NB4 (cell line): Measurements from ENCODE around the gene ERBB4.

Source experiments
- POLR2A ChIP-seq: IDR thresholded peaks from 2 replicates; pipeline ENCODE4 v1.6.1; 2011; ENCODE audit warnings: mild to moderate bottlenecking; ENCODE audit not compliant: insufficient read length; ENCODE audit errors: extremely low read depth
- TF ChIP-seq, protein P1 (sequence below): IDR thresholded peaks from one replicate; pipeline ENCODE4 v1.5.1; 2012; ENCODE audit warnings: low read depth, low read length

- TF ChIP-seq, protein P1, sequence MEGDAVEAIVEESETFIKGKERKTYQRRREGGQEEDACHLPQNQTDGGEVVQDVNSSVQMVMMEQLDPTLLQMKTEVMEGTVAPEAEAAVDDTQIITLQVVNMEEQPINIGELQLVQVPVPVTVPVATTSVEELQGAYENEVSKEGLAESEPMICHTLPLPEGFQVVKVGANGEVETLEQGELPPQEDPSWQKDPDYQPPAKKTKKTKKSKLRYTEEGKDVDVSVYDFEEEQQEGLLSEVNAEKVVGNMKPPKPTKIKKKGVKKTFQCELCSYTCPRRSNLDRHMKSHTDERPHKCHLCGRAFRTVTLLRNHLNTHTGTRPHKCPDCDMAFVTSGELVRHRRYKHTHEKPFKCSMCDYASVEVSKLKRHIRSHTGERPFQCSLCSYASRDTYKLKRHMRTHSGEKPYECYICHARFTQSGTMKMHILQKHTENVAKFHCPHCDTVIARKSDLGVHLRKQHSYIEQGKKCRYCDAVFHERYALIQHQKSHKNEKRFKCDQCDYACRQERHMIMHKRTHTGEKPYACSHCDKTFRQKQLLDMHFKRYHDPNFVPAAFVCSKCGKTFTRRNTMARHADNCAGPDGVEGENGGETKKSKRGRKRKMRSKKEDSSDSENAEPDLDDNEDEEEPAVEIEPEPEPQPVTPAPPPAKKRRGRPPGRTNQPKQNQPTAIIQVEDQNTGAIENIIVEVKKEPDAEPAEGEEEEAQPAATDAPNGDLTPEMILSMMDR = no peak
- TF ChIP-seq POLR2A = no peak
Measured at GRCh38 chr2:212033888-212034287, 504.7 kb downstream of the ERBB4 start.
